Measurements from ENCODE around the gene C9orf72. TPM values are rescaled to one million over a fixed set of nuclear protein-coding genes. Genes with fewer than 3 reads are reported as not detected.

Gene C9orf72
- total and polyA plus RNA-seq, 12 donors, result 4.9 to 22.0 (median 15.8) TPM

- DNase-seq (no peak), ATAC-seq (no peak)
- peaks cover 2 to 54% (median 22%) of the 10 kb centered on the region in 9 donors for H3K4me1 ChIP-seq
- intact Hi-C loops (cut with DNase I), result no loop called here
- no peaks in the 10 kb centered on the region for H3K9me3 ChIP-seq
- TF ChIP-seq, protein P1, sequence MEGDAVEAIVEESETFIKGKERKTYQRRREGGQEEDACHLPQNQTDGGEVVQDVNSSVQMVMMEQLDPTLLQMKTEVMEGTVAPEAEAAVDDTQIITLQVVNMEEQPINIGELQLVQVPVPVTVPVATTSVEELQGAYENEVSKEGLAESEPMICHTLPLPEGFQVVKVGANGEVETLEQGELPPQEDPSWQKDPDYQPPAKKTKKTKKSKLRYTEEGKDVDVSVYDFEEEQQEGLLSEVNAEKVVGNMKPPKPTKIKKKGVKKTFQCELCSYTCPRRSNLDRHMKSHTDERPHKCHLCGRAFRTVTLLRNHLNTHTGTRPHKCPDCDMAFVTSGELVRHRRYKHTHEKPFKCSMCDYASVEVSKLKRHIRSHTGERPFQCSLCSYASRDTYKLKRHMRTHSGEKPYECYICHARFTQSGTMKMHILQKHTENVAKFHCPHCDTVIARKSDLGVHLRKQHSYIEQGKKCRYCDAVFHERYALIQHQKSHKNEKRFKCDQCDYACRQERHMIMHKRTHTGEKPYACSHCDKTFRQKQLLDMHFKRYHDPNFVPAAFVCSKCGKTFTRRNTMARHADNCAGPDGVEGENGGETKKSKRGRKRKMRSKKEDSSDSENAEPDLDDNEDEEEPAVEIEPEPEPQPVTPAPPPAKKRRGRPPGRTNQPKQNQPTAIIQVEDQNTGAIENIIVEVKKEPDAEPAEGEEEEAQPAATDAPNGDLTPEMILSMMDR (IDR thresholded peaks at IDR 0.05), result no peak
- peaks cover 0 to 1% (median 0%) of the 10 kb centered on the region in 9 donors for H3K36me3 ChIP-seq
- 41 to 45% methylated on average over 3 of the region's 3 CpGs for WGBS, 2 donors
- H3K4me3 ChIP-seq, result peak overlapping the region in 9 of 10 donors; percentile 63 to 95 (median 83)
- peak overlapping the region; percentile 89 to 99 (median 94) for H3K27ac ChIP-seq
- H3K27me3 ChIP-seq, result no peaks in the 10 kb centered on the region
Measured at GRCh38 chr9:27572061-27572460, 1.2 kb downstream of the C9orf72 start.

DNA sequence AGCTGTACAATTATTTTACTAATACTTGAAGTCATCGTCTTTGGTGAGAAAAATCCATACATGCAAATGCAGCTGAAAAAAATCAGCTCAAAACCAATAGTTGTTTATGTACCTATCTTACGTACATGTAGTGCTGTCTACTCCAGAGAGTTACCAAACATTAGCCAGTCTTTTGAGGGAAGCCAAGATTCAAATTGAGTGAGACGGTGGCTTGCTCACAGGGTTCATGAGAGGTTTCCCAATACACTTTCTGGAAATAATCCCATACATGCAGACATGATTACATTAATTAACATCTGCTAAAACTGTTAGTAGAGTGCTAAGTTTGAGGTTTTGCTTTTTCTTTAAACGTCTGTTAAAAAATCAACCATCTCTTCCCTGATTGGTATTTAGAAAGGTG, 2.3 kb downstream of the C9orf72 start:
- 74 to 75% methylated on average over 4 of the region's 4 CpGs for WGBS, 2 donors
- intact Hi-C loops (cut with DNase I), result no loop called here
- H3K4me1 ChIP-seq, result peaks cover 2 to 64% (median 22%) of the 10 kb centered on the region in 9 donors

DNA sequence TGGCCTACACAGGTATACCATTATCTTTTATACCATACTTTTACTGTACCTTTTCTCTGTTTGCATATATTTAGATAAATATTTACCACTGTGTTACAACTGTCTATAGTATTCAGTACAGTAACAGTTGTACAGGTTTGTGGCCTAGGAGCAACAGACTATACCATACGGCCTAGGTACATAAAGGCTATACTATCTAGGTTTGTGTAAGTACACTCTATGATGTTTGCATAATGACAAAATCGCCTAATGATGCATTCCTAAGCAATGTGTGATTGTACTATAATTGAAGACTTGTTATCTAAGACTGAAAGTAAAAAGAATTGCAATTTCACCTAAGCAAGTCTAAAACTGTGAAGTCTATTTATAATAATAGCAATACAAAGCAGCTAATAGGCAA, 3.9 kb downstream of the C9orf72 start:
- H3K4me3 ChIP-seq, result no peak overlapping the region
- TF ChIP-seq, protein P1 (IDR thresholded peaks at IDR 0.05), result no peak
- peaks cover 0 to 28% (median 8%) of the 10 kb centered on the region in 9 donors for H3K36me3 ChIP-seq
- ATAC-seq (no peak), DNase-seq (no peak)
- H3K4me1 ChIP-seq, result peaks cover 2 to 73% (median 22%) of the 10 kb centered on the region in 9 donors
- intact Hi-C loops (cut with DNase I), result no loop called here
- H3K27ac ChIP-seq, result peak overlapping the region in 5 of 10 donors; percentile 4 to 99 (median 11)
- 54 to 74% methylated on average over 2 of the region's 2 CpGs for WGBS, 2 donors
- H3K27me3 ChIP-seq, result no peaks in the 10 kb centered on the region
- H3K9me3 ChIP-seq, result no peaks in the 10 kb centered on the region

More for the DNA sequence above, 2.3 kb downstream of the C9orf72 start:
- Histone ChIP-seq H3K36me3 (peaks cover 0 to 12% (median 4%) of the 10 kb centered on the region in 9 donors), H3K27me3 (no peaks in the 10 kb centered on the region), H3K4me3 (peak overlapping the region in 1 of 10 donors; percentile 83), H3K27ac (peak overlapping the region in 8 of 10 donors; percentile 89 to 99 (median 96)), H3K9me3 (no peaks in the 10 kb centered on the region)
- no peak for ATAC-seq
- TF ChIP-seq, protein P1 (IDR thresholded peaks at IDR 0.05), result no peak
- no peak for DNase-seq

DNA sequence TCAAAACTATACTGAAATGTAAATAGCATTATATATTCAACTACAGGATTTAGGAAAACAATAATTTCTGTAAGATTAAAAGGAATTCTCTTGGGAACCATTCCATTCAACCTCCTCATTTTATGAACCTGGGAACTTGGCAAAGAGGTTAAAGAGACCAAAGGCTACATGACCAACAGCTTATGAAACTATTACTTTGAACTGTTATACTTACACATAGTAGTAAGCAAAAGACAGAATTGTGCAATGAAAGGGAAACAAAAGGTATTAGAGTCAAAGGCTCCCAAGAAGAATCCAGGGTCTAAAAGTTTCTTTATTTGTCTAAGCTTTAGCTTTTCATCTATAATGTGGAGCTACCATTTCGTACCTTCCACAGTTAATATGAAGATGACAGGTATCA, 7.2 kb downstream of the C9orf72 start:
- intact Hi-C loops (cut with DNase I), result no loop called here
- no peak for ATAC-seq
- no peaks in the 10 kb centered on the region for H3K27me3 ChIP-seq
- WGBS, 2 donors, result 98 to 100% methylated on average over 1 of the region's 1 CpG
- DNase-seq, result no peak
- TF ChIP-seq, protein P1 (IDR thresholded peaks at IDR 0.05), result no peak
- H3K36me3 ChIP-seq, result peaks cover 0 to 60% (median 8%) of the 10 kb centered on the region in 9 donors
- no peaks in the 10 kb centered on the region for H3K9me3 ChIP-seq
- no peak overlapping the region for H3K4me3 ChIP-seq
- peak overlapping the region in 1 of 10 donors; percentile 84 for H3K27ac ChIP-seq
- peaks cover 0 to 66% (median 6%) of the 10 kb centered on the region in 9 donors for H3K4me1 ChIP-seq
